MM.1S (cell line): Measurements from ENCODE around the gene CYP26C1.
"Not testable (repeated sequence)": the region's sequence is repeated elsewhere in the genome, so short reads cannot be mapped to it uniquely, and the experiment has no call there.

Experiments
- CTCF ChIP-seq: fragments of 300-600 bp; sonication (generic); IDR thresholded peaks from 2 replicates; pipeline ENCODE4 v1.5.1; 2016; ENCODE audit warnings: antibody characterized with exemption, low read length, mixed read lengths
- EZH2 ChIP-seq: fragments of 300-600 bp; sonication (generic); optimal IDR thresholded peaks from 2 replicates; pipeline ENCODE3; 2017; ENCODE audit warnings: low read depth, mild to moderate bottlenecking, antibody characterized with exemption, low read length, mixed read lengths
- EZH2phosphoT487 ChIP-seq: fragments of 300-600 bp; sonication (generic); IDR thresholded peaks from 2 replicates; pipeline ENCODE4 v1.6.1; 2018; ENCODE audit warnings: antibody characterized with exemption, low read length

DNA sequence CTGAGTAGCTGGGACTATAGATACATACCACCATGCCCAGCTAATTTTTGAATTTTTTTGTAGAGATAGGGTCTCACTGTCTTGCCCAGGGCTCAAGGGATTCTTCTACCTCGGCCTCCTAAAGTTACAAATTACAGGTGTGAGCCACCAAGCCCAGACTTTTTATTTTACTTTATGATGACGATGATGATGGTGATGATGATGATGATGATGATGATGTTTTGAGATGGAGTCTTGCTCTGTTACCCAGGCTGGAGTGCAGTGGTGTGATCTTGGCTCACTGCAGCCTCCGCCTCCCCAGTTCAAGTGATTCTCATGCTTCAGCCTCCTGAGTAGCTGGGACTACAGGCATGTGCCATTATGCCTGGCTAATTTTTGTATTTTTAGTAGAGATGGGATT lies 40.5 kb downstream of the CYP26C1 start:
- not testable (repeated sequence) for TF ChIP-seq CTCF, EZH2, EZH2phosphoT487
